ENCODE results near the gene TEX14. TPM values are rescaled to one million over a fixed set of nuclear protein-coding genes. Genes with fewer than 3 reads are reported as not detected.

The TEX14 gene
- total and polyA plus RNA-seq, 10 of the 15 experiments (the other 5 are each of a cell fraction or from before 2014, with no cell fraction given), result 0.15 to 1.3 (median 0.66) TPM

DNA sequence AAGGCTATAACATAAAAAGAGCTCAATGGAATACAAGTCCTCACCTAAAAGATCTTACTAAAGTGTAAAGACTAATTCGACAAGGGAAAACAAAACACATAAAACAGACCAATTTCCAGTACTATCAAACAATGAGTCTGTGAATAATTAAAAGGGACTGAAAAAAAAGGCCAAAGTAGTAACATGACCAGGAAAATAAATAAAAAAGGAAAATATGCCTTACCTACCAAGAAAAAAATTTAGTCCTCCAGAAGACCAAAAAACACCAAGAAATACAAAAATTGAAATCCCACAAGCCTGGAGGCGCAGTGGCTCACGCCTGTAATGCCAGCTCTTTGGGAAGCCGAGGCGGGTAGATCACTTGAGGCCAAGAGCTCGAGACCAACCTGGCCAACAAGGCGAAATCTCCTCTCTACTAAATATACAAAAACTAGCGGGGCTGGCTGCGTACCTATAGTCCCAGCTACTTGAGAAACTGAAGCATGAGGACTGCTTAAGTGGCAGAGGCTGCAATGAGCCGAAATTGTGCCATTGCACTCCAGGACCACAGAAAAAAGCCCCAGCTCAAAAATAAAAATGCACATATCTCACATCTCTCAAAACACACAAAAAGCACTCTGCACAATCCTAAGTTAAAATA, 60.8 kb downstream of the TEX14 start (continued):
- TF ChIP-seq ZNF687 (IDR thresholded peaks at IDR 0.05) (no peak), HDGF (IDR thresholded peaks at IDR 0.05) (no peak), NR2F1 (conservative IDR thresholded peaks at IDR 0.05) (no peak), CHD4 (IDR thresholded peaks at IDR 0.05) (no peak), LARP7 (IDR thresholded peaks at IDR 0.05) (no peak), JUND (IDR thresholded peaks at IDR 0.05; ENCODE audit: low read depth, low read length) (no peak), KDM1A (IDR thresholded peaks at IDR 0.05; ENCODE audit: borderline replicate concordance) (no peak), RBBP5 (conservative IDR thresholded peaks at IDR 0.05) (no peak), HDAC2 (IDR thresholded peaks at IDR 0.05) (no peak), SMAD1 (IDR thresholded peaks at IDR 0.05; ENCODE audit: low read depth, partially characterized antibody) (no peak), EED (IDR thresholded peaks at IDR 0.05; ENCODE audit: low read depth) (peak; percentile 61; the same call in 1 of the 2 replicates), ZNF622 (IDR thresholded peaks at IDR 0.05) (no peak), SMC3 (IDR thresholded peaks at IDR 0.05; ENCODE audit: borderline replicate concordance, low read length) (peak; percentile 25; the same call in 1 of the 2 replicates), GATAD2B (conservative IDR thresholded peaks at IDR 0.05; ENCODE audit: low read depth) (no peak), EZH2 (IDR thresholded peaks at IDR 0.05; ENCODE audit: borderline replicate concordance, control insufficient read depth, low read depth, low read length) (no peak)
- TF ChIP-seq, protein P1, sequence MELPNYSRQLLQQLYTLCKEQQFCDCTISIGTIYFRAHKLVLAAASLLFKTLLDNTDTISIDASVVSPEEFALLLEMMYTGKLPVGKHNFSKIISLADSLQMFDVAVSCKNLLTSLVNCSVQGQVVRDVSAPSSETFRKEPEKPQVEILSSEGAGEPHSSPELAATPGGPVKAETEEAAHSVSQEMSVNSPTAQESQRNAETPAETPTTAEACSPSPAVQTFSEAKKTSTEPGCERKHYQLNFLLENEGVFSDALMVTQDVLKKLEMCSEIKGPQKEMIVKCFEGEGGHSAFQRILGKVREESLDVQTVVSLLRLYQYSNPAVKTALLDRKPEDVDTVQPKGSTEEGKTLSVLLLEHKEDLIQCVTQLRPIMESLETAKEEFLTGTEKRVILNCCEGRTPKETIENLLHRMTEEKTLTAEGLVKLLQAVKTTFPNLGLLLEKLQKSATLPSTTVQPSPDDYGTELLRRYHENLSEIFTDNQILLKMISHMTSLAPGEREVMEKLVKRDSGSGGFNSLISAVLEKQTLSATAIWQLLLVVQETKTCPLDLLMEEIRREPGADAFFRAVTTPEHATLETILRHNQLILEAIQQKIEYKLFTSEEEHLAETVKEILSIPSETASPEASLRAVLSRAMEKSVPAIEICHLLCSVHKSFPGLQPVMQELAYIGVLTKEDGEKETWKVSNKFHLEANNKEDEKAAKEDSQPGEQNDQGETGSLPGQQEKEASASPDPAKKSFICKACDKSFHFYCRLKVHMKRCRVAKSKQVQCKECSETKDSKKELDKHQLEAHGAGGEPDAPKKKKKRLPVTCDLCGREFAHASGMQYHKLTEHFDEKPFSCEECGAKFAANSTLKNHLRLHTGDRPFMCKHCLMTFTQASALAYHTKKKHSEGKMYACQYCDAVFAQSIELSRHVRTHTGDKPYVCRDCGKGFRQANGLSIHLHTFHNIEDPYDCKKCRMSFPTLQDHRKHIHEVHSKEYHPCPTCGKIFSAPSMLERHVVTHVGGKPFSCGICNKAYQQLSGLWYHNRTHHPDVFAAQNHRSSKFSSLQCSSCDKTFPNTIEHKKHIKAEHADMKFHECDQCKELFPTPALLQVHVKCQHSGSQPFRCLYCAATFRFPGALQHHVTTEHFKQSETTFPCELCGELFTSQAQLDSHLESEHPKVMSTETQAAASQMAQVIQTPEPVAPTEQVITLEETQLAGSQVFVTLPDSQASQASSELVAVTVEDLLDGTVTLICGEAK (IDR thresholded peaks at IDR 0.05; ENCODE audit: borderline replicate concordance), result no peak
- TF ChIP-seq, protein P2, sequence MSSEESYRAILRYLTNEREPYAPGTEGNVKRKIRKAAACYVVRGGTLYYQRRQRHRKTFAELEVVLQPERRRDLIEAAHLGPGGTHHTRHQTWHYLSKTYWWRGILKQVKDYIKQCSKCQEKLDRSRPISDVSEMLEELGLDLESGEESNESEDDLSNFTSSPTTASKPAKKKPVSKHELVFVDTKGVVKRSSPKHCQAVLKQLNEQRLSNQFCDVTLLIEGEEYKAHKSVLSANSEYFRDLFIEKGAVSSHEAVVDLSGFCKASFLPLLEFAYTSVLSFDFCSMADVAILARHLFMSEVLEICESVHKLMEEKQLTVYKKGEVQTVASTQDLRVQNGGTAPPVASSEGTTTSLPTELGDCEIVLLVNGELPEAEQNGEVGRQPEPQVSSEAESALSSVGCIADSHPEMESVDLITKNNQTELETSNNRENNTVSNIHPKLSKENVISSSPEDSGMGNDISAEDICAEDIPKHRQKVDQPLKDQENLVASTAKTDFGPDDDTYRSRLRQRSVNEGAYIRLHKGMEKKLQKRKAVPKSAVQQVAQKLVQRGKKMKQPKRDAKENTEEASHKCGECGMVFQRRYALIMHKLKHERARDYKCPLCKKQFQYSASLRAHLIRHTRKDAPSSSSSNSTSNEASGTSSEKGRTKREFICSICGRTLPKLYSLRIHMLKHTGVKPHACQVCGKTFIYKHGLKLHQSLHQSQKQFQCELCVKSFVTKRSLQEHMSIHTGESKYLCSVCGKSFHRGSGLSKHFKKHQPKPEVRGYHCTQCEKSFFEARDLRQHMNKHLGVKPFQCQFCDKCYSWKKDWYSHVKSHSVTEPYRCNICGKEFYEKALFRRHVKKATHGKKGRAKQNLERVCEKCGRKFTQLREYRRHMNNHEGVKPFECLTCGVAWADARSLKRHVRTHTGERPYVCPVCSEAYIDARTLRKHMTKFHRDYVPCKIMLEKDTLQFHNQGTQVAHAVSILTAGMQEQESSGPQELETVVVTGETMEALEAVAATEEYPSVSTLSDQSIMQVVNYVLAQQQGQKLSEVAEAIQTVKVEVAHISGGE (CRISPR knock-in tag; IDR thresholded peaks at IDR 0.05), result peak; percentile 84
- TF ChIP-seq, protein P3, sequence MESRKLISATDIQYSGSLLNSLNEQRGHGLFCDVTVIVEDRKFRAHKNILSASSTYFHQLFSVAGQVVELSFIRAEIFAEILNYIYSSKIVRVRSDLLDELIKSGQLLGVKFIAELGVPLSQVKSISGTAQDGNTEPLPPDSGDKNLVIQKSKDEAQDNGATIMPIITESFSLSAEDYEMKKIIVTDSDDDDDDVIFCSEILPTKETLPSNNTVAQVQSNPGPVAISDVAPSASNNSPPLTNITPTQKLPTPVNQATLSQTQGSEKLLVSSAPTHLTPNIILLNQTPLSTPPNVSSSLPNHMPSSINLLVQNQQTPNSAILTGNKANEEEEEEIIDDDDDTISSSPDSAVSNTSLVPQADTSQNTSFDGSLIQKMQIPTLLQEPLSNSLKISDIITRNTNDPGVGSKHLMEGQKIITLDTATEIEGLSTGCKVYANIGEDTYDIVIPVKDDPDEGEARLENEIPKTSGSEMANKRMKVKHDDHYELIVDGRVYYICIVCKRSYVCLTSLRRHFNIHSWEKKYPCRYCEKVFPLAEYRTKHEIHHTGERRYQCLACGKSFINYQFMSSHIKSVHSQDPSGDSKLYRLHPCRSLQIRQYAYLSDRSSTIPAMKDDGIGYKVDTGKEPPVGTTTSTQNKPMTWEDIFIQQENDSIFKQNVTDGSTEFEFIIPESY (IDR thresholded peaks at IDR 0.05), result no peak

Data from GM12878 (cell line).